ENCODE data around the gene MFSD2B. TPM values are rescaled to one million over a fixed set of nuclear protein-coding genes. Genes with fewer than 3 reads are reported as not detected.

Gene MFSD2B
- total and polyA plus RNA-seq, 2 donors (not counting 3 experiments of a cell fraction or from before 2014, with no cell fraction given) = 0.29 to 0.82 TPM

DNA sequence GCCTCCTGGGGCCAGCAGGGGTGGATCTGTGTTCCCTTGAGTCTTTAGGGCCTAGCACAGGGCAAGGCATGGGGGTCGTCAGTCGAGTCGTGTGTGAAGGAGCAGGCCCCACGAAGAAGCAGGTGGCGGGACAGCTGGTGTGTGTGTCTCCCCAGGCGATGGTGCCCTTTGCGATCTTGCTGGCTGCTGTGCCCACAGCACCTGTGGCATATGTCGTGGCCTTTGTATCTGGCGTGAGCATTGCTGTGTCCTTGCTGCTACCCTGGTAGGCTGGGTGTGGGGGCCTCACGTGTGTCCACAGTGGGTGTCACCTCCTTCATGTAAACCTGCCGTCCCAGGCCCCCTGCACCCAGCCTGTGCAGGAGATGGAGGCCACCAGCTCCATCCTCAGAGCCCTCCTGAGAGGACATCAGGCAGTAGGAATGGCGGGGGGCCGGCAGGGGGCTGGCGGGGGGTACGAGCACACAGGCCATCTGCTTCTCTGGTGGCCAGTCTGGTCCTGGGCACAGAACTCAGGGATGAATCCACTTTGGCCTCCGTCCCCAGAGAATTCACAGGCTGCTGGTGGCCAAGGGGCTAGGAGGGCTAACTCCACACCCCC is 13.2 kb downstream of the MFSD2B start:
- no peak for DNase-seq (ENCODE audit: low read depth, low spot score)
- H3K4me3 ChIP-seq (replicated peaks in 1 of 3; ENCODE audit: insufficient read depth in 1 of 3, low read depth in 1 of 3, low read length in 3 of 3) = no peak overlapping the region
- H4K20me1 ChIP-seq (replicated peaks; ENCODE audit: control insufficient read depth, extremely low read depth, insufficient read depth, low read length) = no peaks in the 10 kb centered on the region
- BruUV-seq (replicated peaks) = no TSS peak
- no peak overlapping the region for H3K9ac ChIP-seq (replicated peaks; ENCODE audit: extremely low read depth, insufficient read depth, low read length)
- dilution Hi-C loops (cut with MboI; ENCODE audit: extremely low pct_ligation_motif_present, low sequenced_read_pairs) (no loop called here), intact Hi-C loops (cut with micrococcal nuclease) (no loop called here)
- H3K9me3 ChIP-seq (replicated peaks; ENCODE audit: control insufficient read depth, insufficient read depth, low read length) = no peaks in the 10 kb centered on the region
- TF ChIP-seq, protein P1, sequence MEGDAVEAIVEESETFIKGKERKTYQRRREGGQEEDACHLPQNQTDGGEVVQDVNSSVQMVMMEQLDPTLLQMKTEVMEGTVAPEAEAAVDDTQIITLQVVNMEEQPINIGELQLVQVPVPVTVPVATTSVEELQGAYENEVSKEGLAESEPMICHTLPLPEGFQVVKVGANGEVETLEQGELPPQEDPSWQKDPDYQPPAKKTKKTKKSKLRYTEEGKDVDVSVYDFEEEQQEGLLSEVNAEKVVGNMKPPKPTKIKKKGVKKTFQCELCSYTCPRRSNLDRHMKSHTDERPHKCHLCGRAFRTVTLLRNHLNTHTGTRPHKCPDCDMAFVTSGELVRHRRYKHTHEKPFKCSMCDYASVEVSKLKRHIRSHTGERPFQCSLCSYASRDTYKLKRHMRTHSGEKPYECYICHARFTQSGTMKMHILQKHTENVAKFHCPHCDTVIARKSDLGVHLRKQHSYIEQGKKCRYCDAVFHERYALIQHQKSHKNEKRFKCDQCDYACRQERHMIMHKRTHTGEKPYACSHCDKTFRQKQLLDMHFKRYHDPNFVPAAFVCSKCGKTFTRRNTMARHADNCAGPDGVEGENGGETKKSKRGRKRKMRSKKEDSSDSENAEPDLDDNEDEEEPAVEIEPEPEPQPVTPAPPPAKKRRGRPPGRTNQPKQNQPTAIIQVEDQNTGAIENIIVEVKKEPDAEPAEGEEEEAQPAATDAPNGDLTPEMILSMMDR (IDR thresholded peaks at IDR 0.05; ENCODE audit: extremely low read depth in 1 of 2, insufficient read depth in 1 of 2, low read depth in 1 of 2, low read length in 2 of 2) = no peak
- no peak for TF ChIP-seq EZH2 (IDR thresholded peaks at IDR 0.05; ENCODE audit: borderline replicate concordance, low read depth, low read length, severe bottlenecking)
- no peak for TF ChIP-seq MYC (IDR thresholded peaks at IDR 0.05; ENCODE audit: low read depth, low read length)
- TF ChIP-seq POLR2AphosphoS5 (IDR thresholded peaks at IDR 0.05; ENCODE audit: insufficient read depth, low read depth, low read length) = no peak
- TF ChIP-seq, protein P2, sequence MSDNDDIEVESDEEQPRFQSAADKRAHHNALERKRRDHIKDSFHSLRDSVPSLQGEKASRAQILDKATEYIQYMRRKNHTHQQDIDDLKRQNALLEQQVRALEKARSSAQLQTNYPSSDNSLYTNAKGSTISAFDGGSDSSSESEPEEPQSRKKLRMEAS (IDR thresholded peaks at IDR 0.05; ENCODE audit: insufficient read depth, insufficient read length) = no peak
- TF ChIP-seq FOS (IDR thresholded peaks at IDR 0.05; ENCODE audit: borderline replicate concordance, insufficient read depth, low read length) = no peak
- TF ChIP-seq POLR2A (IDR thresholded peaks at IDR 0.05; ENCODE audit: low read depth, low read length) = no peak
- TF ChIP-seq JUN (IDR thresholded peaks at IDR 0.05; ENCODE audit: borderline replicate concordance, insufficient read depth, insufficient read length, low read depth) = no peak
- no peak for TF ChIP-seq GATA2 (IDR thresholded peaks at IDR 0.05; ENCODE audit: insufficient read depth, insufficient read length, low read depth, low read length)
- H3K79me2 ChIP-seq (ENCODE audit: control insufficient read depth, insufficient read depth, low read length) = no peaks in the 10 kb centered on the region
- CTCF ChIA-PET = interaction anchor here (1.5 to 2.6 kb wide), 2 partner anchors 97 to 199 kb away, joined by 8 to 13 read pairs; partner anchors contain the start of gene ATAD2B
- H2AFZ ChIP-seq (ENCODE audit: low read depth, low read length) = no peak overlapping the region
- POLR2A ChIA-PET = interaction anchor here (0.6 kb wide), 1 partner anchor 28 kb away, joined by 6 read pairs; no protein-coding TSS in a partner anchor
- H3K4me1 ChIP-seq (ENCODE audit: control insufficient read depth, extremely low read depth, insufficient read depth, low read length) = no peaks in the 10 kb centered on the region
- H3K27ac ChIP-seq (ENCODE audit: insufficient read depth, low read depth, low read length) = no peak overlapping the region
- no peak overlapping the region for H3K4me2 ChIP-seq (ENCODE audit: insufficient read depth, low read length)
- peaks cover 0 to 2% of the 10 kb centered on the region in 2 experiments for H3K36me3 ChIP-seq (ENCODE audit: control insufficient read depth in 2 of 2, extremely low read depth in 1 of 2, insufficient read depth in 2 of 2, low read length in 2 of 2)
- no peaks in the 10 kb centered on the region for H3K27me3 ChIP-seq (ENCODE audit: control insufficient read depth in 2 of 2, insufficient read depth in 2 of 2, low read length in 2 of 2)
- no peaks in the 10 kb centered on the region for H3K9me1 ChIP-seq (replicated peaks; ENCODE audit: control insufficient read depth, extremely low read depth, insufficient read depth, low read length)
- no peak for FAIRE-seq
